ENCODE measurements around the gene FETUB.

The FETUB gene

GRCh38 chr3:186635532-186635931 lies 4.7 kb upstream of the FETUB start:
- no peak overlapping the region for H3K4me3 ChIP-seq (ENCODE audit: low read depth, low read length)

DNA sequence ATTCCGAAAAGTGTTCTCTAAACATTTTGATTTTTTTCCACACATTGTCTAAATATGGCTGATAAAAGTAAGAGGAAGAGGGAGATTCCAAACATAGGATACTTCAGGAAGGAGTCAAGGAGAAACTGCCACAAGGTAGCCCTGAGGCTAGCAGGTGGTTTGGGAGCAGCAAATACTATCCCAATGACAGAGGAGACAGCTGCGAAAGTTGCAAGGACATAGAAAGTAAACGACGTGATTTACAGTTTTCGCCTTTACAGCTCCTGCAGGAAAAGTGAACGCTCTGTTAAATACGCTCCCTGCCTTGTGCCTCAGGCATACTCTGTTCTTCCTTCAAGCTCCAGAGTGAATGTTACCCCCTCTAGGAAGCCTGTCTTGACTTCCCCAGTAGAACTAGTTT lies 3.7 kb upstream of the FETUB start:
- no peak overlapping the region for H3K4me3 ChIP-seq (ENCODE audit: low read depth, low read length)

DNA sequence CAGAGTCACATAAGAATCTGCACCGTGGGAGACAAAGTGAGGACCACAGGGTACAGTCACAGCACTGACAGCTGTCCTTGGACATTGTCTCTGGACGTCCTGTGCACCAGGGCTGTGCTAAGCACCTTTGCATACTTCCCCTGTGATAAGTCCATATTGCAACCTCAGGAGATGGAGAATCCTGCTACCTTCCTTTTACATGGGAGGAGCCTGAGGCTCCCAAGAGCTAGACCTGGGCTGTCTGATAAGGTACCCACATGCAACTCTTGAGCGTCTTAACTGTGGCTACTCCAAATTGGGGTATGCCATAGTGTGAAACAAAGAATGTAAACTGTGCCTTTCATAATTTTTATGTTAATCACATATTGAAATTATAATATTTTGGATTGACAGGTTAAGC lies 2.5 kb upstream of the FETUB start:
- H3K4me3 ChIP-seq (ENCODE audit: low read depth, low read length), result no peak overlapping the region

DNA sequence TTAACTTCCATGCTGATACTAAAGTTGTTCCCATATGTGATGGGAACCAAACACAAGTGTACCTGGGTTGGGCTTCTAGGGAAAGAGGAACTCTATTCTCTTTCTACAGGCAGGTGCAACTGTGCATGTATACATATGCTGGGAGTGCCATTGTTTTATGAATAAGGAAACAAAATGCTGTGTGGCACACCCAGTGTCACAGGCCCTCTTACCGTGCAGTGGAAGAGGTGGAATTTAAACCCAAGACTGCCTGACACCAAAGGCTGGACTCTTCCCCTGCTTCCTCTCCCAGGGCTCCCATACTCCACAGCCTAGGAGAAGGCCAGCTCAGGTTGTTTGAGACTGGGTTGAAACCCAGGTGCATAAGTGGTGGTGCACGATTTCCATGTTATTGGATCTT lies 1.9 kb upstream of the FETUB start:
- no peak overlapping the region for H3K4me3 ChIP-seq (ENCODE audit: low read depth, low read length)

GRCh38 chr3:186640473-186640818 lies 247 bp downstream of the FETUB start:
- no peak overlapping the region for H3K4me3 ChIP-seq (ENCODE audit: low read depth, low read length)

DNA sequence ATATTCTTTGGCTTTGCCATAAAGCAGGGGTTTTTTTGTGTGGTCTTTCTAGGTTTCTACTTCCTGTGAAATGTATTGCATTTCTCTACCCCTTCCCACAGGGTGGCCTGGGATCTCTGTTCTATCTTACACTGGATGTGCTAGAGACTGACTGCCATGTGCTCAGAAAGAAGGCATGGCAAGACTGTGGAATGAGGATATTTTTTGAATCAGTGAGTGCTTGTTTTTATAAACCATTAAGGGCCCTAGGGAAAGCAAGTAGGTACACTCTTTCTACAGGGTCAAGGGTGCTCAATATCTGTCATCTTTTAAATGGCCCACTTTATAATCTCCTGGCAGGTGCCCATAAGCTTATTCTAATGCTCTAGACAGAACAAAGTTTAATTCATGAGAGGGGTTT lies 730 bp downstream of the FETUB start:
- H3K4me3 ChIP-seq (ENCODE audit: low read depth, low read length), result no peak overlapping the region

GRCh38 chr3:186642014-186642413 lies 1.8 kb downstream of the FETUB start:
- no peak overlapping the region for H3K4me3 ChIP-seq (ENCODE audit: low read depth, low read length)

DNA sequence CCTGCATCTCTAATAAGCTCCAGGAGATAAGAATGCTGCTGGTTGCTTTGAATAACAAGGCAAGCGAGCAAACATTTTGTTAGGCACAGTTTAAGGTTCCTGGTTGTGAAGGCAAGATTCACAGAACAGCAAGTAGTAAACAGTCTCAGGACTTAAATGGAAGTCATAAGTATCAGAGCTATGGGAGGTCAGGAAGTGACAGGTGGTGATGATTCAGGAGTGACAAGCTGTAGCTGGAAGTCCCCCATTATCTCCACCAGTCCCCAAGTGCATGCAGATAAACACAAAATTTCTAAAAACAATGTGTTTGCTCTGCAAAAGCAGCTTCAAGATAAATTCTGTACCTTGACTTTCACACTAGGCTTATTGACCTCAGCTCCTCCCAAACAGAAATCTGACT lies 3.3 kb downstream of the FETUB start:
- H3K4me3 ChIP-seq (ENCODE audit: low read depth, low read length), result no peak overlapping the region

- no peak overlapping the region for H3K4me3 ChIP-seq (ENCODE audit: low read depth, low read length)
These were observed 4.5 kb downstream of the FETUB start for GRCh38 chr3:186644683-186645082.

DNA sequence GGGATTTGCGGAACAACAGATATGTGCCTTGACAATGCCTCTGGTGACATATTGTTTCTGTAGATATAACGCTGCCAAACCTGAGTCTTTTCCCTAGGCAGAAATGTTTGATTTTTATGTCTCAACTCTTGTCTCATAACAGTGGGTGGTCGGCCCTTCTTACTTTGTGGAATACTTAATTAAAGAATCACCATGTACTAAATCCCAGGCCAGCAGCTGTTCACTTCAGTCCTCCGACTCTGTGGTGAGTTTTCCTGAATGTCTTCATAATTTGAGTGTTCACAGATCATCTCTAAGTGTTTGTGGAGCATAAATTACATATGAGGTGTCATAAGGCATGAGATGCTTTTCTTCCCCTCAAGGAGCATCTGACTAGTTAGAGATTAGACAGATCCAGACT lies 5.9 kb downstream of the FETUB start:
- no peak overlapping the region for H3K4me3 ChIP-seq (ENCODE audit: low read depth, low read length)

DNA sequence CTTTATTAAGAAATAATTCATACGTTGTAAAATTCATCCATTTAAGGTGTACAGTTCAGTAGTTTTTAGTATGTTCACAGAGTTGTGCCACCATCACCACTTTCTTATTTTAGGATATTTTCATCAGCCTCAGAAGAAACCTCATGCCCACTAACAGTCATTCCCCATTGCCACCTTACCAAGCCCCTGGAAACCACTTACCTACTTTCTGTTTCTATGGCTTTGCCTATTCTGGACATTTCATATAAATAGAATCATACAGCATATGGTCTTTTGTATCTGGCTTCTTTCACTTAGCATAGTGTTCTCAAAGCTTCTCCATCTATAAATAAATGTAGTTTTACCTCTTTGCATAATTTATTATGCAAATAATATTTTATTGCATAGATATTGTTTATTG lies 6.6 kb downstream of the FETUB start:
- H3K4me3 ChIP-seq (ENCODE audit: low read depth, low read length), result no peak overlapping the region

DNA sequence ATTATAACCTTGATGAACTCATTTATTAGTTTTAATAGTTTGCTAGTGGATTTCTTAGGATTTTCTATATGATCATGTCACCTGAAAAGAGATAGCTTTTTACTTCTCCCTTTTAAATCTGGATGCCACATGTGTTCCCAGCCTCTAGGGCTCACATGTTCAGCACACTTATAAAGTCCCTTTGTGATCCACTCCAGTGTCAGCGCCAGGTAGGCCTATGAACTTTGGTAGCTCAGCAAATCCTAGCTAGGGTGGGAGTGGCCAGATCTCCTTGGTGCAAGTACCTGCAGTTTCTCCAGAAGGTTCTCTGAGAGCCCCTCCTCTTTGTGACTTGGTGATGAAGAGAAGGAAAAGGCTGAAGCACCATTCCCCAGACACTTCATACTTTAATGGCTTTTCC lies 8.7 kb downstream of the FETUB start:
- H3K4me3 ChIP-seq (ENCODE audit: low read depth, low read length), result no peak overlapping the region

DNA sequence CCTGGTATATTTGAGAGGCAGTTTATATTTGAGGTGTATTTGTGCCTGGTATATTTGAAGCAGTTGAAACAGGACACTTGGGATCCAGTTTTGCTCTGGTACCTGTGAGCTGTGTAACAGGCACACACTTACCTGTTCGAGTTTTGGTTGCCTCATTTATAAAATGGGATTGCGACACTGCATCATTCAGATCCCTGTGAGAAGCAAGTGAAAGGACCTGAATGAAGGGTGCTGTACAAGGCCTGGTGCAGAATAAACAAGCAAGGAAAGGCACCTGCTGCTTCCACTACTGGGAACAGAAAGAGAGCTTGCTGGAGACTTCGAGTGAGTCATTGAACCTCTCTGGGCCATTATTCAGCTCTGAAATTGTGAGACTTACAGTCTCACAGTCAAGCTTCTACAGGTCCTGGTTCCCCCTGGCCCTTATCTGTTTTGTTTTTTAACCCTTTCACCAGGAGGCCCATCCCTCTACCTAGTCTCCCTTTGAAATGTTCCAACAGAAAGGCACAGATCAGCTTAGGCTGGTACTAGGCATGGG lies 11.5 kb downstream of the FETUB start:
- no peak overlapping the region for H3K4me3 ChIP-seq (ENCODE audit: low read depth, low read length)

GRCh38 chr3:186653080-186653707 lies 13.0 kb downstream of the FETUB start:
- H3K4me3 ChIP-seq (ENCODE audit: low read depth, low read length), result no peak overlapping the region

DNA sequence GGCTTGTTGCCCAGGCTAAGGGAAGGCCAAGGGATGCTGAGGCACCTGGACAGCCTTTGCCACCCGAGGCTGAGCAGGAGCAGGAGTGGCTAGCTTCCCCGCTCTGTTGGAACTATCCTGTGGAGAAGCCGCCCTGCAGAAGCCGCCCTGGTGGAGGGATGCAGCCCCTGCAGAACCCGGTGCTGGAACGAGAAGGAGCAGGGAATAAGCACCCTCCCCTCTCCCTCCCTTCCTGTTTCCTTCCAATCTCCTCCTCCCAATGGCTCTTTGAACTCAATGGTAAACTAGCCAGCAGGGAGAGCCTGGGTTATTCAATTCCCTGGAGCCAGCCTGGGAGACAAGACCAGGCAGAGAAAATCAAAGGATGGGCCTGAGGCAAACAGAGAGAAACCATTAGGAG lies 13.8 kb downstream of the FETUB start:
- no peak overlapping the region for H3K4me3 ChIP-seq (ENCODE audit: low read depth, low read length)

DNA sequence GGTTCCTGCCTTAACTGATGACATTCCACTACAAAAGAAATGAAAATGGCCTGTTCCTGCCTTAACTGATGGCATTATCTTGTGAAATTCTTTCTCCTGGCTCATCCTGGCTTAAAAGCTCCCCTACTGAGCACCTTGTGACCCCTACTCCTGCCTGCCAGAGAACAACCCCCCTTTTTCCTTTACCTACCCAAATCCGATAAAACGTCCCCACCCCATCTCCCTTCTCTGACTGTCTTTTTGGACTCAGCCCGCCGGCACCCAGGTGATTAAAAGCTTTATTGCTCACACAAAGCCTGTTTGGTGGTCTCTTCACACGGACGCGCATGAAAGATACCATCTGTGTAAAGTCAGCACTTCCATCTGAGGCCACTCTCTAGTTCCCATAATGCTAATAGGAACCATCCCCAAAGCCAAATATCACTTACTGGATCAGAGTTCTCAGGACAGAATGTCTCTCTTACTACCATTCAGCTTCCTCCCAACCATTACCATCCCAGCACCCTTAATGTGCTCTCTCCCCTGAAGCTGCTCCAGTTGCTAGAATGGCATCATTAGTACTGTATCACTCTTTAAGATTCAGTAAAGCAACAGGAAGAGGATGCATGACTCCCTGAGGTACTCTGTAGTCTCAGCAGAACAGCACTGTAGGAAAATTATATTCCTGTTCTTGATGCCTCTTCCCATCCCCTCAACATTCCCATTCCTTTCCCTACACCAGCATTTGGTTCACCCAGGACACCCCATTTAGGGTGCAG lies 23.3 kb downstream of the FETUB start:
- no peak overlapping the region for H3K4me3 ChIP-seq (ENCODE audit: low read depth, low read length)

DNA sequence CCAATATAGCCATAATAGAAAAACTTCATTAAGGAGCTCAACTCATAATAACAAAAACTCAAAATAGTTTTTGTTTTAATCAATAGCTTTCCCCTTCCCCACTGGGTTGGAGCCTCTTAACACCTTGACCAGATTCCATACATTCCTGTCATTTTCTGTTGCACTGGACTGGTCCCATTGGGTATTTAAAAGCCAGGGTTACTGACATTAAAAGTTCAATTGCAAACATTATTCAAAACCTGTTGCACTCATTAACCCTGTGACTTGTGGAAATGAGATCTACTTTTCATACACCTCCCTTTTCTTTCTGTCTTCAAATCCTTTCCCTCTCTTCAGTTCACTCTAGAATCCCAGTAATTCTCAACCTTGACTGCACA lies 23.9 kb downstream of the FETUB start:
- H3K4me3 ChIP-seq (ENCODE audit: low read depth, low read length), result no peak overlapping the region

DNA sequence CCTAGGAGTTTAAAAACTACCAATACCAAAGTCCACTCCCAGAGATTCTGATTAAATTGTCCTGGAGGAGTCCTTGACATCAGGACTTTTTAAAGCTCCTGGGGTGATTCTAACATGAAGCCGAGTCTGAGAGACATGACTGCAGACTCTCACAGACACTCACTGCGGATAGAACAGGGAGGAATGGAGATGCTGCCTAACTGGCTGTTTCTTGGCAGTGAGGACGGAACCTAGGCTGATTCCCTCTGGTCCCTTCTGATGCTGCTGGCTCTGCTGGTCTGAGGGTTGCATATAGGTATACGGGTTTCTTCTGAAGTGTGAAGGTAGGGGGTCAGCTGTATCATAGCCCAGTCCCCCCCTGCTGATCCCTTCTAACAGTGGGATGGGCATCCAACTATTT lies 24.3 kb downstream of the FETUB start:
- no peak overlapping the region for H3K4me3 ChIP-seq (ENCODE audit: low read depth, low read length)

GRCh38 chr3:186665625-186666188 lies 25.5 kb downstream of the FETUB start, which contains the start of gene HRG:
HRG (plus strand) TSS chr3:186666014; CDS start chr3:186666032, 18 bp downstream.
- no peak within 1 kb of the TSS for H3K4me3 ChIP-seq (ENCODE audit: low read depth, low read length)

GRCh38 chr3:186668426-186668825 lies 28.2 kb downstream of the FETUB start:
- no peak overlapping the region for H3K4me3 ChIP-seq (ENCODE audit: low read depth, low read length)

GRCh38 chr3:186669378-186670084 lies 29.3 kb downstream of the FETUB start:
- H3K4me3 ChIP-seq (ENCODE audit: low read depth, low read length), result no peak overlapping the region

GRCh38 chr3:186670155-186670554 lies 30.0 kb downstream of the FETUB start:
- H3K4me3 ChIP-seq (ENCODE audit: low read depth, low read length), result no peak overlapping the region
